Stimulated activated CD4-positive, alpha-beta T cell treated with anti-CD3 and anti-CD28 coated beads, TNF-alpha, amount 100 ng/mL, for 48 hours (primary cell): ENCODE data around the gene ZSCAN31.
A peak's percentile ranks its signal among the peaks of the same experiment; 100 is the strongest.
"Not testable (repeated sequence)": the region's sequence is repeated elsewhere in the genome, so short reads cannot be mapped to it uniquely, and the experiment has no call there.

Experiments used
- DNase-seq, 3 donors: peaks; one replicate each; pipeline ENCODE4 v3.0.0-alpha.2; 2020; ENCODE audit warnings: low read depth in 3 of 3

ZSCAN31 gene

DNA sequence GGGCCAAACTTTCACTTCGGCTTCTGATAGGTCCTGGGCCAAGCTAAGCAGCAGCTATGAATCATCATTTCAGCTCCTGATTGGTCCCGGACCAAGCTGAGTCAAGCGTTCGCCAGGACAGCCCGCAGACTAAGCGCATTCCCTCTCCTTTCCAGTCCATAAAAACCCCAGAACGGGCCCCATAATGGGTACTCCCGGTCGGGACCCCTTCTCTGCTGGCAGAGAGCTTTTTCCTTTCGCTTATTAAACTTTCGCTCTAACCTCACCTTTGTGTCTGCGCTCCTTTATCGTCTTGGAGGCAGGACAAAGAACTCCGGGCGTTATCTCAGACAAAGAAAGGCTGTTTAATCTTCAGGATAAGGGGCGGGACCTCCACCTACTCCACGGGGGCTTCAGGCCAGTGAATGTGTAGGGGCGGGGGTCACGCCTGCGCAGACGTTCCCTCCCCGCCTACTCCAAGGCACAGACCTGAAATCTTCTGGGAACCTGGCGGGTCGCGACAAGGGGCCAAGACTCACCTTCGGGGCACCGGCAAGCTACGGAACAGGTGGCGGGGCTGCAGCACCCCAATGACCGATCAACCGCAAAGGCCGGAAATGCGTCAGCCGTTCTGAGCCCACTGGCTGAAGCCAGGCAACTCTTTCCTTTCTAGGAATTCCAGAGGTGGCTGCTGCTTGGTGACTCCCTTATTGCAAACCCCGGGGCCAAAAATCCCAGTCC lies at the start of gene ZSCAN31:
TSS of gene ZSCAN31 (minus strand) at position 585 of the 720 bp plus-strand sequence. CDS start 6,465 bp downstream, outside the sequence.
- peak; percentile 55 to 75 (median 56) for DNase-seq

DNA sequence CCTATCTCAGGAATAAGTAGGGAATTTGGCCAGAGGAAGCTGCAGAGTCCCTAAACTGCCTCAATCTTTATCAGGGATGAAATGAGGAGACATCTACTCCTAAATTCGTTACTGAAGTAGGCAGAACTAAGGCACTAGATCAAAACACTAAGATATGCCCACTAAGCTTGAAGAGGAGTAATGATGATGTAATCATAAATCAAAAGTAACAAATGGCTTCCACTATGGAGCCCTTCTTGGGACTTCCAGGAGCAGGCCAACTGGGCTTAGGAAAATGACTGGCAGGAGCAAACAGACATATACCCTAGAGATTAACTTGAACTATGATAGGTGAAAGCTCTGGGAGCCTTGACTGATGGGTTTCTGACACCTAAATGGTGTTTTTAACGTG lies 48.2 kb upstream of the ZSCAN31 start:
- DNase-seq: no peak

DNA sequence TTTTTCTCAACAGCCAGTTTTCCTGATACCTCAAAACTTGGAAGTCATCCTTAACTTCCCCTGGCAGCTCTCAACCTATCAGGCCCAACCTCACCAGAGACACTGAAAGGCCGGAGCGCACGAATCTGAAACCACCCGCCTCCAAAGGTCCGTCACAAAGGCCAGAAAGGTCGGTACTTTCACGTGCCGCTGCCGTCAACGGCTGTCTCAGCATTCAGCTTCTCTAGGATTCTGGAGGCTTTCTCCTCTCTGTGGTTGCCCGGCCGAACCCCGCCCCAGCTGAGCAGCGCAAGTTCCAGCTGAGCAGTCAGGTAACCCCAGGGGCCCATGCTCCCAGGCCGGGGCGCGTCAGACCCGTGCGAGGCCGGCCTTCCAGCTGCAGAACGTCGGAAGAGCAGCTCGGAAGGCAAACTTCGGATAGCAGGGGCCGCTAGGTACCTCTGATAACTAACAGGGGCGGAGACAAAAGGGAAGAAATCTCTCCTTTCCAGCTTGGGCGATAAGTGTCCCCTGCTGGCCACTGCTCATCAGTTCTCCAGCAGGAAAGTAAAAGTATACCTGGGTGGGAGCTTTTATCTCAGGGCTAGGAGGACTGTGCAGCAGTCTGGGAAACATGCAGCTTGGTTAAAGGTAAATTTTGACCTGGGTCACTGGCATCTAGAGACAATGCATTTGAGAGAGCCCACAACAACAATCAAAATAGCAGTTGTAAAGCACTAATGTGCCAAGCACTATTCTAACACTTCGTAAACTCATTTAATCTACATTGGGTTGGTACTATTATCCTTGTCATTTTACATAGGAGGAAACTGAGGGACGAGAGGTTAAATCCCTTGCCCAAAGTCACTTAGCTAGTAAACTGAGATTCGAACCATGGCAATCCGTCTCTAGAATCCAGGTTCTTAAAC lies 47.5 kb upstream of the ZSCAN31 start:
- peak in 1 of 3 donors; percentile 5 for DNase-seq

DNA sequence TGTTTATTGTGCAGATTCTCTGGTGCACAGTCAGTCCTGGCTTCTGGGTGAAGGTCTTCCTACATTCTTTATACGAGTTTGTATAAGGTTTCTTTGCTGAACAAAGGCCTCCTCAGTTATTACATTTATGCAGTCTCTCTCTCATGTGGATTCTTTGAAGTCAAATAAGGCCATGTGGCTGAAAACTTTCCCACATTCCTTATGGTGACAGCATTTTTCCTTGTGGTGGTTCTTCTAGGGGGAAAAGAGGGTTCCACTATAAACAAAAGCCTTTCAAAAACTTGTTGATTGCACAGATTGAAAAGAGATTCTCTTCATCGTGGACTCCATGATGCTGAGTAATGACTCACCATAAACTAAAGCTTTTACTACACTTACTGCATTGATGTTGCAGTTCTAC lies 44.4 kb upstream of the ZSCAN31 start:
- no peak for DNase-seq

DNA sequence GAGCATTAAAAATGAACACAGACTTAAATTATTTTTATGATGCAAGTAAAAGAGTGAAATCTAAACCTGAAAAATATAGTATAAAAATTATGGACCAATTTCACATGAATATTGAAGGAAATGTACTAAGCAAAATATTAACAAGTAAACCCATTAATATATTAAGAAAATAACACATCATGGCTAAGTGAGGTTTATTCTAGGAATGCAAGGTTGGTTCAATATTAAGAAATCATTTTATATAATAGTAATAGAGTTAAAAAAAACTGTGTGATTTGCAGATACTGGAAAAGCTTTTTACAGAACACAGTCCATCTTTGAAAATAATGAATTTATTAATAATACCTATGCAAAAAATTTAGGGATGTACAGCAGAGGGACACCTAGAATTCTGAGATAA lies 42.7 kb upstream of the ZSCAN31 start:
- DNase-seq: no peak

DNA sequence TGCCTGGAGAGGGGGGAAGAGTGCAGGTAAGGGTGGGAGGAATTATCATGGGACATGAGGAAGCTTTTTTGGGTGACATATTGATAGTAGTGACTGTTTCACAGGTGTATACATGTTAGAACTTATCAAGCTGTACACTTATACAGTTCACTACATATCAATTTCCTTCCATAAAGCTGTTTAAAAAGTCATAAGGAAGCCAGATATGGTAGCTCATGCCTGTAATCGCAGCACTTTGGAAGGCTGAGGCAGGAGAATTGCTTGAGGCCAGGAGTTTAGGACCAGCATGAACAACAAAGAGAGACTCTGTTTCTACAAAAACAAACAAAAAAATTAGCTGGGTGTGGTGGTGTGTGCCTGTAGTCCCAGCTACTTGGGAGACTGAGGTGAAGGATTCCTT lies 41.9 kb upstream of the ZSCAN31 start:
- no peak for DNase-seq

DNA sequence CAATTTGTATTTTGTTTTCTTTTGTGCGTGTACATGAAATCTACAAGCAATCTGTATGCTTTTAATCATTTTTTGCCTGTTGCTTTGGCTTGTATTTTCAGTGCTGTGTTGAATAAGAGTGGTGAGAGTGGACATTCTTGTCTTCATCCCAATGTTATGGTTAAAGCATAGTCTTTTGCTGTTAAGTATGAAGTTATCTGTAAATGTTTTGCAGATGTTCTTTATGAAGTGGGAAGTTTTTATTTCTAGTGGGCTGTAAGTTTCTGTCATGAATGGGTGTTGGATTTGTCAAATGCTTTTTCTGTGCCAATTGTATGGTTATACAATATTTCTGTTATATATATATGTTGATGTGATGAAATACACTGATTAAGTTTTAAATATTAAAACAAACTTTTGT lies 38.0 kb upstream of the ZSCAN31 start:
- no peak for DNase-seq

DNA sequence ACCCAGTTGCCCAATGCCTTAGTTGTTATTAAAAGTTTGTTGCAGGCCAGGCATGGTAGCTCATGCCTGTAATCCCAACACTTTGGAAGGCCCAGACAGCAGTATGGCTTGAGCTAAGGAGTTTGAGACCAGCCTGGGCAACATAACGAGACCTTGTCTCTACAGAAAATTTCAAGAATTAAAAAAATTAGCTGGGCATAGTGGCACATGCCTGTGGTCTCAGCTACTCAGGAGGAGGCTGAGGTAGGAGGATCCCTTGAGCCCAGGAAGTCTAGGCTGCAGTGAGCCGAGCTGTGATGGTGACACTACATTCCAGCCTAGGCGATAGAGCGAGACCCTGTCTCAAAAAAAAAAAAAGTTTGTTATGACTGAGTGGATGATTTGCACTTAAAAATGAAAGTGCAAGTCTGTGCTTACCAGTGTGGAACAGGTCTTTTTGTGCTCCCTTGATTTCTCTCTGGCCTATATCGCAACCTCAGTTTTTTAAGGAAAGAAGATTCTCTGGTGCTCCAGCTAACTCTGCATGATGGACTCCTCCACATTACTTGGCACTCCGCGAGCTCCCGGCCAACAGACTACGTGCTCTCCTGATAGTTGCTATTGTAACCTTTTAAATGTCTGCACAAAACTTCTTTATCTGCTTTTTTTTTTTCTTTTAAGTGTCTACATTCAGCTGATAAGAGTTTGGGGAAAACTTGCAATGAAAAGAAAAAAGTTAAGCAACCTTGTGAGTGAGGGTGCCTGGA lies 35.9 kb upstream of the ZSCAN31 start:
- DNase-seq: no peak

DNA sequence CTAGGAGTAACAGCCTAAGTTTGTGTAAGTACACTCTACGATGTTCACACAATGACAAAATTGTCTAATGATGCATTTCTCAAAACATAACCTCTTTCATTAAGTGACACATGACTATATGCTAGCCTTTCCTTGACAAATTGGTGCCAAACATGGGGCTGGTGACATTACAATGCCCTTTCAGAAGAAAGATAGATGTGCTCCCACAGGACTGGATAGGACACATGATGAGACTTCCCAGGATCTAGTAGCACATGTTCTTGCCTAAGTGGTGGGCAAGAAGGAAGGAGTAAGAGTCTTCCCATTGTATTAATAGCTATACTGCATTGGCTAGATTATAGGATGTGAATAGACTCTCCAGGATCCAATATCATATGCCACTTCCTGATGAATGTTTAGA lies 35.3 kb upstream of the ZSCAN31 start:
- no peak for DNase-seq

DNA sequence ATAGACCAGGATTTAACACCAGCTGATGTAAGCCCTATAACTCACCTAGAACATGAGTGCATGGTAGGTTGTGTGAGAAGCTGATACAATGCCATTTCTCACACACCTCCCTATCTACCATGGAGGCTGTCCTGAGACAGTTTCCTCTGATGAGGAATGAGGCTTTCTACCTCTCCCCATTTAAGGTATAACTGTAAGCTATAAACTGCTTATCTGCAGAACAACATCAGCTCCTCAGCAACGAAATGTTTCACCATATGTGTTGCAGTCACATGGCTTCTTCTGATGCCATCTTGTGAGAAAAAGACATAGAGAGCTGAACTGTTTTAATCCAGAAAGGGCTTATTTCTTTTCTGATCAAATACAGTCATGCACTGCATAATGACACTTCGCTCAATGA lies 34.5 kb upstream of the ZSCAN31 start:
- no peak for DNase-seq

DNA sequence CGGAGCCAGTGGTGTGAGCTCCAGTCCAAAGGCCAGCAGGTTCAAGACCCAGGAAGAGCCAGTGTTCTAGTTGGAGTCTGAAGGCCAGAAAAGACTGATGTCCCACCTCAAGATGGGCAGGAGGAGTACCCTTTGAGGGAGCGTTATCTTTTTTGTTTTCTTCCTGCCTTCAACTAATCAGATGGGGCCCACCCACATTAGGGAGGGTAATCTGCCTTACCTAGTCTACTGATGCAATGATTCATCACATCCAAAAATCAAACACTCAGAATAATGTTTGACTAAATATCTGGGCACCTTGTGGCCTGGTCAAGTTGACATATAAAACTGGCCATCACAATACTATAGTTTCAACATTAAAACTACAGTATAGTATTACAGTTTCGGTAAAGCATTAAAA lies 33.5 kb upstream of the ZSCAN31 start:
- DNase-seq: no peak

DNA sequence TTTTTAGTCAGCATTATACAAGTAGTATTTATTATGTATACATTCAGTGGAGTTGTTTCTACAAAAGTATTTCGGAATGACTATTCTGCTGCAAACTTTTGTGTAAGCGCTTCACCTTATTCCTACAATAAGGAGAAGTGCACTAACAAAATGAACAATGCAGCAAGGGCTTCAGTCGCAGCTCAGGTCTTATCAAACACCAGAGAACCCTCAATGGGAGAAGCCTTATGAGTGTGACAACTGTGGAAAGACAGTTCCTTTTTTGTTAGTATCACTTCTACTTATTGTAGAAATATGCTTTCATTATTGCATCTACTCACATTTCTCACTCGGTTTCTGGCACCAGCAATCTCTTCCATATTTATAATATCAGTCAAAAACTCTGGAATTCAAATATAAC lies 32.6 kb upstream of the ZSCAN31 start:
- DNase-seq: no peak

DNA sequence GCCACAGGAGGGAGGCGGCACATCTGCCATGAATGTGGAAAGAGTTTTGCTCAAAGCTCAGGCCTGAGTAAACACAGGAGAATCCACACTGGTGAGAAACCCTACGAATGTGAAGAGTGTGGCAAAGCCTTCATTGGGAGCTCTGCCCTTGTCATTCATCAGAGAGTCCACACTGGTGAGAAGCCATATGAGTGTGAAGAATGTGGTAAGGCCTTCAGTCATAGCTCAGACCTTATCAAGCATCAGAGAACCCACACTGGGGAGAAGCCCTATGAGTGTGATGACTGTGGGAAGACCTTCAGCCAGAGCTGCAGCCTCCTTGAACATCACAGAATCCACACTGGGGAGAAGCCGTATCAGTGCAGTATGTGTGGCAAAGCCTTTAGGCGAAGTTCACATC lies 29.6 kb upstream of the ZSCAN31 start:
- not testable (repeated sequence) for DNase-seq

DNA sequence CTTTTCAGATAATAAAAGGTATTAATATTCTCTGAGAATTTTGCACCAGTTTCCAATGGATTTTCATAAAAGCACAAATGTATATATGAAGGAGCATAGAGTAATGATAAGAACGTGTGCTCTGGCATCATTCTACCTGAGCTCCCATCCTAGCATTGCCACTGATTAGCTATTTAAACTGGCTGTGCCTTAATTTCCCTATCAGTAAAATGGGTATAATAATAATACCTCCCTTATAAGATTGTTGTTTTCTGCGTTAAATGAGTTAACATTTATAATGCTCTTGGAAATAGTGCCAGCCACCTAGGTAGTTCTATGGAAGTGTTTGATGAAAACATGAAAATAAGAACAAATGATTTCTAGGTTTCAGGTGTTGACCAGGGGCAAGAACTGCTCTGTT lies 25.0 kb upstream of the ZSCAN31 start:
- no peak for DNase-seq

DNA sequence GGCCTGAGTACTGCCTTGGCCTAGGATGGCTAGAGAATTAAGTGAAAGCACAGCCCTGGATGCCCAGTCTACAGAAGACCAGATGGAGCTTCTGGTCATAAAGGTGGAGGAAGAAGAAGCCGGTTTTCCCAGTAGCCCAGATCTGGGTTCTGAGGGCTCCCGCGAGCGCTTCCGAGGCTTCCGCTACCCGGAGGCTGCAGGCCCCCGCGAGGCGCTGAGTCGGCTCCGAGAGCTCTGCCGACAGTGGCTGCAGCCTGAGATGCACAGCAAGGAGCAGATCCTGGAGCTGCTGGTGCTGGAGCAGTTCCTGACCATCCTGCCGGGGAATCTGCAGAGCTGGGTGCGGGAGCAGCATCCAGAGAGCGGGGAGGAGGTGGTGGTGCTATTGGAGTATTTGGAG lies 23.6 kb upstream of the ZSCAN31 start:
- DNase-seq: not testable (repeated sequence)

DNA sequence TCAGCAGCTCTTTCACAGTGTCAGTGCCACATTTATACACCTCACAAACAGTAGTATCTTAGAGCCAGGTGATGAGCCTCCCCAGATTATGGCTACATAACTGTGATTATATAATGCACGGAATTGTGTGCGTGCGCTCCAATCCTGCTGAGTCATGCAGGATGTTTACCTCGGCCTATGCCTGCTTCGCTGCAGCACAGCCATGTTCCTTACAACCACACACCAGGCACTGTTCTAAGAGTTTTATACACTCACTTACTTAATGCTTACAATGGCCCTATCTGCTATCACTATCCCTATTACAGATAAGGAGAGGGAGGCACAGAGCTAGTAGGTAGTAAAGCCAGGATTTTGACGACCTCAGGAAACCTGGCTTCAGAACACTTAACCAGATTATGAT lies 21.1 kb upstream of the ZSCAN31 start:
- no peak for DNase-seq

DNA sequence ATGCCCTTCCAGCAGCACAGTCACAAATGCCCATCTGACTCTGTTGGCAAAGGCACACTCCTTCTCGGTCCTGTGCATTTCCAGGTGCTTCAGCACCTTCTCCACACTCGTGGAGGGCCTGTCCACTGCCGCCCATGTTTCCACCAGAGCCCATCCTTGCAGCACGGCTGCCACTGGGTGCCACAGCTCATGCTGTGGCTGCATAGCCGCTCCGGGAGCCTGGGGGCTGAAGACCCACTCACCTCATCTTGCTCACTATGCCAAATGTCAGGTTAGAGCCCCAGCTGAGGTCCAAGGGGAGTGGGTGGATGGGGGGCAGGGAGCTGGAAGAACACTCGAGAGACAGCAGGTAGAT lies 20.7 kb upstream of the ZSCAN31 start:
- DNase-seq: no peak

DNA sequence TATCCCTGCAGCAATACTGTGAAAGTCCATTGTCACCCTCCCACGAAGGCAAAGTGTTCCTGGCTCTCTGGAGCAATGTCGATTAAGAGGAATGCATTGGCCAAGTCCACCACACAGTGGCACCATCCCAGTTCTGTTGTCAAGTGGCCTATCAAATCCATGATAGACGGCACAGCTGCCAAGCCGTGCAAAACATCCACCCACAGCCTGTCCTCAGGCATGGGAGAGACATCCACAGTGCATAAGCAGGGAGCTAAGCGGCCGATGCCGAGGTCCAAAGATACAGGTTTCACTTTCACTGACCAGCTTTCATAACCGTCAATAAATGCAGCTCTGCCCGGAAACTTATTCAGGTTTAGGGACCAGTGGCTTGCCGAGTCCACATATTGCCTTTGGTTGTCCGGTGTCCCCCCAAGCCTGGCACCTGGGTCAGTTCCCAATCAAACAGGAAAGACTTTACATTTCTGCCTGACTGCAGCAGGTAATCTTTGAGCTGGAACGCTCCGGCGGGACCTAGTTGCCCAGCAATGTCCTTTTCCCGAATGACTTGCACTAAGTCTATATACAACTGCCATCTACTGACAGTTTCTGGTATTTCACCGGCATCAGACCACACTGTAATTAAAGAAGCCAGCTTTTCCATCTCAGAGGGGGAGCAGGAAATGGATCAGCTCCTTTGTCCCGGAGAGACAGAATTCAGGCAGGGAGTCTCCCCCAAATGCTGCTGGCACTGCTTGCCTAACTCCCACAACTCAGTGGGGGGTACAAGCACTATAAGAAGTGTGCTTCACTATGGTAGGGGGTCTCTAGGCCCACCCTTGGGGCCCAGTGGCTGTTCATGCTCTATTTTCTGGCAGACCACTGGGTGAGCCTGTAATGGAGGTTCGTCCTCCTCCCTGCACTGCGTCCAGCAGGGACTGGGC lies 20.1 kb upstream of the ZSCAN31 start:
- DNase-seq: peak; percentile 18 to 63 (median 33)

DNA sequence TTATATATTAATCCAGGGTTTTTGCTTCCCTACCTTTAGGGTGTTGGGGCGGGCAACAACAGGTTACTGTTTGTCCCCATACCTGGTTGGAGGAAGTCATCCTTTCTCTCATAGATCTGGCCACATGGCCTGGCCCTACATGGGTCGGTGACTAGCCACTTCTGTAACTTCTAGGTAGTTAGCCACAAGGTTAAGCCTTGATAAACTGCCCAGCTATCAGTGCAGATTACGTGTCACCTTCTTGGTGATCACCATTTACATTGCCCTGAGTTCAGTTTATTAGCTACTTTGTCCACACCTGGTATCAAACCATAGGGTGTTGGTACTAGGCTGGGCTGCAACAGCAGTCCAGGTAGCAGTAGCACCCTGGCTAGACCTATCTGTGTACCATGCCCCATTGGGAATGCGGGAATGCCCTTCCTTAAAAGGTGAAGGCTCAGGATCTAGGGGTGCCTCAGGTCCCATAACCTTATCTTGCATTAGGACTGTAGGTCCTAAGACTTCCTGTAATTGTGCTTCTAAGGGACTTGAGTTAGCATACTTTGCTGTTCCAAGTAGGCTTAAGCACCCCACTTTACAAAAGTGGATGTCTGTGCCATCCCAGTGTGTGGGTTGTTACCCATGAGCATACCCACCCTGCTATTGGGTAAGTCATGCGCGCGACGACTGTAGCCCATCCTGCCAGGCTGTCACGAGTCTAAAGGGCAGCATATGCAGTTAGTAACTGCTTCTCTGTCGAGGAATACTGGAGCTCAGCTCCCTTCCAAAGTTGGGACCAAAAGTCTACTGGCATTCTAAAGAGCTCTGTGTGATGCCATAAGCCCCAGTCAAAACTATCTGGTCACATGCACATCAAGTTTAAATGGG lies 19.0 kb upstream of the ZSCAN31 start:
- no peak for DNase-seq

DNA sequence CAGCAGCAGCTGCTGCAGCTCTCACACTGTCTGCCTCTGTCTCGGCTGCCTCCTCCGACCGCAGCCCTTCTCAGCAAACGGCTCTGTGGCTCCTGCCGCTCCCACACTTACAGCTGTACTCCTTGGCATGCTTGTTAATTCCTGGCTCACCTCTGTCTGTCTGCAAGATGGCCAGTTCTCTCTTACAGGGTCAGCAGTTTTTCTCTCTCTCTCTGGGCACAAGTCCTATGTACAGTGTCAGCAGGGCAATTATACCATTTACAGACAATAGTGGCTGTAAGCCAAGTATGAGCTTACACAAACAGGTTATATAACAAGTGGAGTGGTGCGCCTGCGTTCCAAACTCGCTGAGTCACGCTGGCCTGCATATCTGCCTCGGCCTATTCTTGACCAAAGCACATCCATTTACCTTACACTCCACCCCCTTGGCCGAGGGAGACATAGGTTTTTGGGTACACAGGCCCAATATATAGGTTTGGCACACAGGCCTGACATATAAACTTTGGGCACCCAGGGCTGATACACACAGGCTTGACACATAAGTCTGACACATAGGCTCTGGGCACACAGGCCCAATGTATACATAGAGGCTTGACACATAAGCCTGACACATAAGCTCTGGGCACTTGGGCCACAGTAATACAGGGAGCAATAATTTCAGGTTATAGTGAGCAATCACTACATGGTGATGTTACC lies 18.2 kb upstream of the ZSCAN31 start:
- no peak for DNase-seq
